IPS-18c (cell line): Measurements from ENCODE around the gene TMEM131.
"Not testable (repeated sequence)": the region's sequence is repeated elsewhere in the genome, so short reads cannot be mapped to it uniquely, and the experiment has no call there.

ENCODE experiments used
- H3K4me3 ChIP-seq: 2 replicates; pipeline ENCODE4 v1.7.0; 2013; ENCODE audit warnings: low read depth, mild to moderate bottlenecking, low read length, moderate library complexity; ENCODE audit not compliant: insufficient read depth
- H3K9me3 ChIP-seq: one replicate; pipeline ENCODE4 v1.6.1; 2013; ENCODE audit warnings: mild to moderate bottlenecking, low read length, moderate library complexity; ENCODE audit not compliant: control insufficient read depth, insufficient read depth

Gene TMEM131

DNA sequence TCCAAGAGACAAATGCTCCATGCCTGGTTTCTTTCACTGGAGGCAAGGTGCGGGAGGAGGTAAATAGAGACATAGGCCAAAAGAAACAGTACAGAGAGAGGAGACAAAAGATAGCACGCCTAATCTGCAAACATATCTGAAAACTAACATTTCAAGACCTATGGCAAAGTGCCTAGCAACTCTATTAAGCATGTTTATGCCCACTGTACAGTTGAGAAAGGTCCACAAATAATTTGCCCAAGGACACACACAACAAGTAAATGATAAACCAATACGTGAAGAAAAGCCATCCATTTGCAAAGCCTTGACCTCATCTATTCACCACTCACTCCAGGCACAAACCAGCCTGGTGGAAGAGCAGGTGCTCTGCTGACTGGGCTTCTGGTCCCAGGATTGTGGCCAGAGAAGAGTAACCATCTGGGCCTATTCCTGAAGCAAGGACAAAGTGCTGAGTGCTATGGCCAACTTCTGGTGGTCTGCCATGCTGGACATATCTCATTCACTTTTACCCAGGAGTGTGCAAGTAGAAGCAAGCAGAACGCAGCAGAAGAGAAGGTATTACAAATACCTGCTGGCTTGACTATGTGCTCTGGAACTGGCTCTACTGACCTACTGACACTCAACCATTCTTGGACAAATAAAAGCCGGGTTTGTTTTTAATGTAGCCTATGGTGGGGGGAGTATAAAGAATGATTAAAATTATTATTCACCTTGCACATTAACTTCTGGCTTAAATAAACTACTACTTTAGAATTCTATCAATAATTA, 25.3 kb downstream of the TMEM131 start:
- no peaks in the 10 kb centered on the region for H3K9me3 ChIP-seq
- H3K4me3 ChIP-seq, result no peak overlapping the region

DNA sequence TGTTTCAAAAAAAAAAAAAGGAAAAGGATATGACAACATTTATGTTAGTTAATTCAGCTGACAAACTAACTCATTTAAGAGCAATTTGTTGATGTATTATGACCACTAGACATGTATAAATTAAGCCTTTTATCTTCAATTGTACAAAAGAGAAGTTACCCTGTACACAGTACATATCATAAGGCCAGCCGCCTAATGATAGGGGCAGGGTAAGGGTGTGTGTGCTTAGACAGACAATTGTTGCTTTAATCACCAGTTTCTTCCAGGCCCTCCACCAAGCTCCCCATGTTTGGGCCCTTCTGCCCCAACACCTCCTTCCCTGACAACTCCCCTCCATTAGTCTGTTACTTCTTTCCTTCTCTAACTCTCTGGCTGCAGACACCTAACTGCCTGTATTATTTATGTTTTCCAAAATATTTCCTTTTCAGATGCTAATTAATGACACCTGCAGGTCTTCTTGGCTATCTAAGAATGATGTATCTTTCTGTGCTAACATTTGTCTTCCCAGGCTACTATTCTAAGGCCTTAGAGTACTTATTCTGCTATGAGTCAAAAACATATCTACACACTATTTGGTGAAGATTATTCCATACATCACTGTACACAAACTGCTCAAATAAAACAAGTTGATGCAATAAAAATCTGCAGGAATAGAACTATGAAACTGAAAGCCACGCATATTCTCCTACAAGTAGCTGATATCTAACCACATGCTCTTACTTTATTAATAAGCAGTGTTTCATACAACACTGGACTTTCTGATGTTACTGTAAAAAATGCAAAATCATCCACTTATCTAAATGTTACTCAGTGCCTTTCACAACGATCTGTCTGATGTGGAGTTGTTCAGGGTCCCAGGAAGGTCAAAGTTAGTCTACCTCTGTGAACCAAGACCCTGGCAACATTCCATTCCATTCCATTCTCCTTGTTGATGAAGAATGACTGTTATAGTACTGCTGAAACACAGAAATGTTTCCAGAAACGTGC, 26.4 kb downstream of the TMEM131 start:
- Histone ChIP-seq H3K9me3 (no peaks in the 10 kb centered on the region), H3K4me3 (no peak overlapping the region)

DNA sequence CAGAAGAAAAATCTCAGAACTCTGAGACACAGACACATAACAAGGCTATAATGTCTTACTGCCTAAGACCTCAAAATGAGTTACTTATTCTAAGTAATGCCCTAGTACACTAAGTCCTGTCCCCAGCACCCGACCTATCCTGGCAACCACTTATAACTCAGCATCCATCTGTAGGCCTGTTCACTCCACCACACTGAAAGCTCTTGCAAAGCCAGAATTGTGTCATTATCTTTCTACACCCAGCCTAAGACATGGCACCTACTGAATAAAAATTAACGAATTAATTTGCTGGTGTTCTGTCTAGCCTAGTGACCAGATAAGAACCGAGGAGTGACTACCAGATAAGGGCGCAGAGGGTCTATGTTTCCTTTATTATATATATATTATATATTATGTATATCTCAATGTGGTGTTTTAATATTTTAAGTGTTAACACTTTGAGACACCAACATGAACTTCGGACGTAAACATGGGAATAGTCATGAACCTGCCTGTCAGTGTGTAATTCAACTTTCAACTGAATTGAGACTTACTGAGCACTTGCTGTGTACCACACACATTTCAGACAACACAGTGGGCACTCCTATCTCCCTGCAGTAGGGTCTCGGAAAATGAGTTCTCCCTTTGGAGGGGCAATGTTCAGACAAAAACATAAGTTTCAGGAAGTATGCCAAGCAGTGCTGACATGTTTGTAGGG, 27.7 kb downstream of the TMEM131 start:
- no peak overlapping the region for H3K4me3 ChIP-seq
- no peaks in the 10 kb centered on the region for H3K9me3 ChIP-seq

DNA sequence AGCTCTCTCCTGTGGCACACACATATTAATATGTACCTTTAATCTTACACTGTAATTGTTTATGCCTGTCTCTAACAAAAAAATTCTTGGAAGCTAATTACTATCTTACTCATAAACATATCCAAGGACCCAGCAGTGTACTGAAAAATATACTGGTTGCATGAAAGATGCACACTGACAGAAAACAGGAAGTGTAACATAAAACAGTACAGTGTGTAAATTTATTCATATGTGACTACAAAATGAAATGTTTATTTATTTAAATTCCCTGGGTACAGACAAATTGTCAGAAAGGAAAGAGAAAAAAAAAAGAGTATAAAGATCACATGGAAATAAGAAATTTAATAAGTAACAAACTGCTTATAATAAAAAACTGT, 28.5 kb downstream of the TMEM131 start:
- Histone ChIP-seq H3K4me3 (no peak overlapping the region), H3K9me3 (no peaks in the 10 kb centered on the region)

DNA sequence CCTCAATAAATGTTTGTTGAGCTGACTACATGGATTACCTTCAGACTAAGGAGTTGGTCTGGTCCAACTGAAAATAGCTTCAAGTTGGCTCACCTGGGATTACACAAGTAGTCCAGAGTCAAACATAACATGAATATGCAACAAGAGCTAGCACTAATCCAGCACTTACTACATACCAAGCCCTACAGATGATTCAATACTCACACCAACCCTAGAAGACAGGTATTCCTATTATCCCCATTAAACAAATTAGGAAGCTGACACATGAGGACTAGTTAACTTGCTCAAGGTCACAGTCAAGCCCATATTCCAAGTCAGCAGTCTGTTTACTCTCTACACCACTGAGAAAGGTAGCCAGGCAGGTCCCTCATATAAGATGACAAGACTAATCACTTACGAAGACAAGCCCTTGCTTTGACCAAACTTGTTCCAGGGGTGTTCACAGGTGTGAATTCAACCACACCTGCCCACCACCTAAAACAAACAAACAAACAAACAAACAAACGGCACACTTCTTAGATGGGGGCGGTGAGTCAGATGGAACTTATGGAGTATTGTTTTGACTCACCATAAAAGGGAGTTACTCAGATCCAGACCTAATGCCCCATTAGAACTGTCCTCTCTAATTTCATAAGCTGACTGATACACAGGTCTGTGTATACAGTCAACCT, 29.1 kb downstream of the TMEM131 start:
- H3K9me3 ChIP-seq, result no peaks in the 10 kb centered on the region
- H3K4me3 ChIP-seq, result no peak overlapping the region

DNA sequence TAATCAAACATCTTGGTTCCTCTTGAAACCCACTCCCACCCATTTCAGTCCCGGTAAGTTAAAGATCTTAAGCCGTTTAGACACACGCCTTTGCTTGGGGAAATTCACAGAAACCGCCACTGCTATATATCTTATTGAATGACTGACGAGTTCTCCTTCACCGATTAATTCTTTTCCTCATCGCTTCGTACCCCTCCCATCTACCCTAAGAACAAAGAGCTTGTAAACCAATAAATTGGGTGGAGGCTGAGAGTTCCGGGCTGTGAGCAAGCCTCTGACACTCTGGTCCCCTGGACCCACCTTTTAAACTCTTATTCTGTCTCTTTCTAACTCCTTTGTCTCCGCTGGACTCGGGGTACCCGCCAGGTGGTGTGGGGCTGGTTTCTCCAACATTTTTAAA, 30.6 kb downstream of the TMEM131 start:
- Histone ChIP-seq H3K4me3 (no peak overlapping the region), H3K9me3 (no peaks in the 10 kb centered on the region)

GRCh38 chr2:97963880-97964279, 31.9 kb downstream of the TMEM131 start:
- Histone ChIP-seq H3K4me3 (no peak overlapping the region), H3K9me3 (no peaks in the 10 kb centered on the region)

DNA sequence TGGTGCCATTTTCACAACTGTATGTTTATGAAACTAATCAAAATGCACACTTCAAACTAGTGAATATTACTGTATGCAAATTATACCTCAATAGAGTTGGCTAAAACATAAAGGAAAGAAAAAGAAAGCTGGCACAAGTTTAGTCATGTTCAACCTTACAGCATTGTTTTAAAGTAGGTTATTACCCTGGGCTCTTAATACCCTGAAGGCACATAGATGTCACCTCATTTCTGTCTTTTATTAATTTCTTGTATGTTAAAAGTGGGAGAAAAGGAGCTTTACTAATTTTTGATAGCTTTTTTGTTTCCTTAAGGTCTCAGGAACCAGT, 32.7 kb downstream of the TMEM131 start:
- Histone ChIP-seq H3K4me3 (no peak overlapping the region), H3K9me3 (no peaks in the 10 kb centered on the region)

DNA sequence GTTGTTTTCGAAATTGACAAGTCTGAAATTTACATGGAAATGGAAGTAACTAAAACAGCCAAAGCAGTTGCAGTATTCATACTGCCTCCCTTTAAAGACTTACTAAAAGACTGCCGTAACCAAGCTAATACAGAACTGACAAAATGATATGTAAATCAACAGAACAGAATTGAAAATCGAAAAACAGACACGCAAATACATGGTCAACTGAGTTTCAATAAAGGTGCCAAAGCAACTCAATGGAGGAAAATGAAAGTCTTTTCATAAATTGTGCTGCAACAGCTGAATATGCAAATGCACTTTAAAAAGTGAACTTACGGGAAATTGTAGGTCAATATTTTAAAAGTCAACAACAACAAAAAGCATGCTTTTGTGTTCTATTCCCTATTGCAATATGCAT, 34.2 kb downstream of the TMEM131 start:
- Histone ChIP-seq H3K4me3 (no peak overlapping the region), H3K9me3 (no peaks in the 10 kb centered on the region)

DNA sequence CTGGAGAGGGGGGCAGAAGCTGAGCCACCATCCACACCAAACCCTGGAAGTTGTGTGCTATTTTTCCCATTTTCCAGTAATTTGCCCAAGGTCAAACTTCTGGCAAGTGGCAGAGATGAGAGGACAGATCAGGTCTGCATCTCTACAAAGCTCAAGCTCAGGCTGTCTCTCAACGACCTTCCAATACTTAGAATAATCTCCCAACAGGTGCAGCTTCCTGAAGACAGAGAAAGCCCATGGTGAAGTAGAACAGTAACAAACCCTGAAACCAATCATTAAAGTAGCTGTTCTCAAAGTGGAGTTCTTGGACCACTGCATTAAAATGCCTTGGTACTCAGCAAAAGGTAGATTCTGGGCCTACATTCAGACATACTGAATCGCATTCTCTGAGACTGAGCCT, 37.6 kb downstream of the TMEM131 start:
- H3K4me3 ChIP-seq, result no peak overlapping the region

GRCh38 chr2:97957432-97958183, 38.1 kb downstream of the TMEM131 start:
- Histone ChIP-seq H3K4me3 (no peak overlapping the region), H3K9me3 (no peaks in the 10 kb centered on the region)

More for the DNA sequence above, 37.6 kb downstream of the TMEM131 start:
- H3K9me3 ChIP-seq, result no peaks in the 10 kb centered on the region

DNA sequence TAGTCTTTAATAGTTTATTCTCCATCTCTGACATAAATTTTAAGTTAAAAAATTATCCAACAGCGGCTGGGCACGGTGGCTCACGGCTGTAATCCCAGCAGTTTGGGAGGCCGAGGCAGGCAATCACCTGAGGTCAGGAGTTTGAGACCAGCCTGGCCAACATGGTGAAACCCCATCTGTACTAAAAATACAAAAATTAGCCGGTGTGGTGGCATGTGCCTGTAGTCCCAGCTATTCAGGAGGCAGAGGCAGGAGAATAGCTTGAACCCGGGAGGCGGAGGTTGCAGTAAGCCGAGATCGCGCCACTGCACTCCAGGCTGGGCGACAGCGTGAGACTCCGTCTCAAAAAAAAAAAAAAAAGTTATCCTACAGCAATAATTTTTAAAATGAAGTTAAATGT, 39.0 kb downstream of the TMEM131 start:
- H3K9me3 ChIP-seq, H3K4me3 ChIP-seq: not testable (repeated sequence)

- no peak overlapping the region for H3K4me3 ChIP-seq
- no peaks in the 10 kb centered on the region for H3K9me3 ChIP-seq
Measured at GRCh38 chr2:97953853-97954252, 41.9 kb downstream of the TMEM131 start.

DNA sequence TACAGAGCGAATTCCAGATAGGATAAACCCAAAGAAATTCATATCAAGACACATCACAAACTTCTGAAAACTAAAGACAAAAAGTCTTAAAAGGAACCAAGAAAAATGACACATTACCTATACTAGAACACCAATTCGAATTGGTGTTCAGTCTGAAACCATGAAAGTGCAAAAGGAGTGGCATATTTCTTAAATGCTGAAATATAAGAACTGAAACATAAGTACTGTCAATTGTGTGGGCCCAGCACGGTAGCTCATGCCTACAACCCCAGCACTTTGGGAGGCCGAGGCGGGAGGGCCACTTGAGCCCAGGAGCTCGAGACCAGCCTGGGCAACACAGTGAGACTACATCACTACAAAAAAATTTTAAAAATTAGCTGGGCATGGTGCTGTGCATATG, 43.4 kb downstream of the TMEM131 start:
- no peak overlapping the region for H3K4me3 ChIP-seq
- H3K9me3 ChIP-seq, result no peaks in the 10 kb centered on the region

GRCh38 chr2:97951155-97951680, 44.5 kb downstream of the TMEM131 start:
- Histone ChIP-seq H3K4me3 (no peak overlapping the region), H3K9me3 (no peaks in the 10 kb centered on the region)

DNA sequence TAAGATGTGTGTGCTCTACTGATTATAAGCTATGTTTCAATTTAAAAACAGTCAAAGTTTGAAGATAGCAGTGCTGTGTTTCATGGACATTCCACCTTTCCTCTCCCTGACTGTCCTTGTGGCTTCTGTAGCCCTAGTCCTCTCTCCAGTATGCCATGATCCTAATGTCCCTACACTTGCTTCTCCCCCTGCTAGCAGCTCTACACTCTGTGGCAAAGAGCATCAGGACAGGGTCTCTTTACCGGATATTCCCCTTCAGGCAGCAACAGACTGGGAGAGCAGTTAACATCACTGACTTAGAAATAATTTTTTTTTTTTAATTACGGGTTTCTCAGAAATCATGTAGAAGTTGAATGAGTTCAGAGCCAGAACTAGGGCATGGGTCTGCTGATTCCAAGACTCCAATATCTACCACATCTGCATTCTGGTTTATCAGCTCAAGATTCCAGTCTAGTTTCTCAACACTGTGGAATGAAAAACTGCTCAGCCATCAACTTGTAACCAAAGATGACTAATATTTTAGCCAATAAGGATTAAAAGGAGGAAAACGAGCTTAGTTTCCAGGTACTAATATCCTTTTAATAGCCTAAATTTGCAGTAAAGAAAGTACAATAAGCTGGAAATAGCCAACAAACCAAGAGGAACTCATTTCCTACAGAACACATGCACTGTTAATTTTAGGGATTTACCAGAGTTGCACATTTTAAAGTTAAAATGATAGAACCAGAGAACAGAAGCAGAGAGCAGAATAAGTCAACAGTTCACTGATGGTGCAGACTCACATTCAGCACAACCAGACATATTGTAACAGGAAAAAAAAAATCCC, 45.2 kb downstream of the TMEM131 start:
- no peaks in the 10 kb centered on the region for H3K9me3 ChIP-seq
- no peak overlapping the region for H3K4me3 ChIP-seq
